HepG2 (cell line): ENCODE measurements around the gene CDK14. TPM values are rescaled to one million over a fixed set of nuclear protein-coding genes. Genes with fewer than 3 reads are reported as not detected.

ENCODE experiments used
- ATAC-seq: fragments of 200-7000 bp; cut with Tn5 transposase; 3 replicates; pipeline ENCODE4 v1.9.1; 2020; ENCODE audit warnings: mild to moderate bottlenecking, moderate library complexity
- BruUV-seq: library from RNA; stranded (reverse); fragments of 400-500 nt; replicated peaks from 2 replicates; lab custom pipeline; 2021; lab: Mats Ljungman, UMichigan
- CTCF ChIA-PET: fragments of 300-600 bp; formaldehyde crosslinking; extraction: SDS; loops from one replicate; lab custom pipeline; 2021; ENCODE audit warnings: low total read pairs, inconsistent platforms, low intra/inter-chr PET ratio; lab: Yijun Ruan, JAX
- POLR2A ChIA-PET: fragments of 350-600 bp; sonication (Branson Sonifier 250); formaldehyde crosslinking; loops from one replicate; lab custom pipeline; 2020; ENCODE audit warnings: antibody characterized with exemption, inconsistent platforms; lab: Yijun Ruan, JAX
- DNase-seq: peaks from one replicate; pipeline ENCODE4 v3.0.0-alpha.2; 2015; ENCODE audit warnings: low spot score
- FAIRE-seq: peaks from 3 replicates; lab custom pipeline; 2011; peaks lifted over from hg19 to GRCh38; lab: Jason Lieb, UNC
- H2AFZ ChIP-seq: one replicate; pipeline ENCODE4 v1.6.1; 2011; ENCODE audit warnings: low read length, inconsistent platforms
- H3K27ac ChIP-seq: fragments of 300-600 bp; 3 replicates; pipeline ENCODE4 v1.8.0; 2011; ENCODE audit warnings: mixed run types, mild to moderate bottlenecking, mixed read lengths, low read length, inconsistent platforms; ENCODE audit not compliant: insufficient read depth; ENCODE audit errors: extremely low read length
- H3K27me3 ChIP-seq, 2 experiments: fragments of 200-600 bp in 1 of 2; 2 replicates in 1 of 2; 3 replicates in 1 of 2; pipeline versions ENCODE4 v1.6.0 to v1.8.0; 2011; ENCODE audit warnings: low read length in 2 of 2, mild to moderate bottlenecking in 2 of 2, moderate library complexity in 2 of 2, inconsistent platforms in 1 of 2; ENCODE audit not compliant: insufficient read depth in 2 of 2, control insufficient read depth in 1 of 2
- H3K36me3 ChIP-seq, 2 experiments: fragments of 200-600 bp in 1 of 2; replicated peaks in 1 of 2; 2 replicates in 1 of 2; 3 replicates in 1 of 2; pipeline versions ENCODE4 v1.5.1 to v1.8.0; 2011; ENCODE audit warnings: low read length in 2 of 2, inconsistent platforms in 1 of 2; ENCODE audit not compliant: insufficient read depth in 2 of 2, control insufficient read depth in 1 of 2
- H3K4me1 ChIP-seq: 2 replicates; pipeline ENCODE4 v1.5.1; 2012; ENCODE audit warnings: low read length, inconsistent platforms; ENCODE audit not compliant: insufficient read depth
- H3K4me2 ChIP-seq: 2 replicates; pipeline ENCODE4 v1.6.0; 2011; ENCODE audit warnings: low read depth, low read length, inconsistent platforms
- H3K4me3 ChIP-seq, 3 experiments: fragments of 200-600 bp in 1 of 3; sonication (generic), shearing (Covaris generic) in 1 of 3; replicated peaks in 1 of 3; 2 replicates each; pipeline ENCODE4 v1.5.1; 2011 to 2016; ENCODE audit warnings: low read length in 3 of 3, inconsistent platforms in 2 of 3, low read depth in 2 of 3, mild to moderate bottlenecking in 2 of 3, control low read depth in 1 of 3, mixed read lengths in 1 of 3; ENCODE audit not compliant: insufficient read depth in 1 of 3
- H3K79me2 ChIP-seq: one replicate; pipeline ENCODE4 v1.6.1; 2011; ENCODE audit warnings: low read length, inconsistent platforms; ENCODE audit not compliant: insufficient read depth
- H3K9ac ChIP-seq: 2 replicates; pipeline ENCODE4 v1.6.0; 2011; ENCODE audit warnings: mild to moderate bottlenecking, low read depth, low read length, inconsistent platforms; ENCODE audit not compliant: insufficient read depth
- H3K9me3 ChIP-seq: 2 replicates; pipeline ENCODE4 v1.5.1; 2012; ENCODE audit warnings: mild to moderate bottlenecking, low read length
- H4K20me1 ChIP-seq: 2 replicates; pipeline ENCODE4 v1.6.0; 2011; ENCODE audit warnings: inconsistent platforms, mild to moderate bottlenecking, low read length, moderate library complexity; ENCODE audit not compliant: insufficient read depth
- CENPT ChIP-seq: sonication (generic); formaldehyde crosslinking; IDR thresholded peaks from 2 replicates; pipeline ENCODE4 v1.8.0; 2022; ENCODE audit warnings: low read depth, mild to moderate bottlenecking, moderate library complexity, missing genetic modification reagents
- TEF ChIP-seq: sonication (generic); formaldehyde crosslinking; IDR thresholded peaks from 2 replicates; pipeline ENCODE4 v1.5.0; 2020; ENCODE audit warnings: missing genetic modification reagents
- USF2 ChIP-seq, 2 experiments: sonication (generic) in 1 of 2; formaldehyde crosslinking in 1 of 2; IDR thresholded peaks; 2 replicates each; pipeline versions ENCODE4 v1.5.1 to v1.6.1; 2011 to 2020; ENCODE audit warnings: borderline replicate concordance in 1 of 2, low read depth in 1 of 2, low read length in 1 of 2, mild to moderate bottlenecking in 1 of 2, missing genetic modification reagents in 1 of 2, moderate library complexity in 1 of 2
- whole genome bisulfite sequencing: methylation state at CpG from one replicate; pipeline ENCODE4 v1.1.6; 2017; ENCODE audit warnings: low lambda C conversion rate; 5-methylcytosine and 5-hydroxymethylcytosine counted together
- in situ Hi-C: cut with HindIII; loops from 2 replicates; pipeline ENCODE4 v1.10.0; 2017; ENCODE audit warnings: low pct_unique_long_range_greater_than_20kb; ENCODE audit not compliant: extremely low pct_ligation_motif_present
- intact Hi-C: fragments of 100-400 bp; cut with micrococcal nuclease; formaldehyde crosslinking; loops from one replicate; pipeline ENCODE4 v1.10.0; 2022; ENCODE audit not compliant: unreplicated experiment
- polyA plus RNA-seq, 8 experiments: library from polyadenylated mRNA; depleted of rRNA in 3 of 8; stranded (reverse) in 7 of 8; unstranded in 1 of 8; fragments of >200 nt; fragmentation: Illumina TruSeq in 4 of 8; extraction: Trizol in 4 of 8; gene quantifications; 2 replicates each; pipeline versions ENCODE4 v1.2.1 to v1.2.3, GENCODE V29; 2011 to 2016; ENCODE audit warnings: low read depth in 4 of 8, missing spikeins in 1 of 8, mixed read lengths in 1 of 8; ENCODE audit not compliant: insufficient read depth in 1 of 8
- total RNA-seq, 5 experiments: library from RNA; depleted of rRNA; stranded (reverse); fragments of >200 nt; fragmentation: Illumina TruSeq; extraction: Trizol; gene quantifications; 2 replicates each; pipeline ENCODE4 v1.2.3, GENCODE V29; 2016; ENCODE audit warnings: low read depth in 1 of 5
- TF ChIP-seq, protein P1 (sequence below): sonication (generic); formaldehyde crosslinking; IDR thresholded peaks from 2 replicates; pipeline ENCODE4 v1.4.0; 2020; ENCODE audit warnings: mild to moderate bottlenecking, missing genetic modification reagents
- TF ChIP-seq, protein P2 (sequence below): sonication (generic); formaldehyde crosslinking; IDR thresholded peaks from 2 replicates; pipeline ENCODE4 v1.8.1; 2023; ENCODE audit warnings: mild to moderate bottlenecking, missing genetic modification reagents, borderline replicate concordance

CDK14 gene
- total and polyA plus RNA-seq, 2 of the 13 experiments (the other 11 are each of a cell fraction or from before 2014, with no cell fraction given): 0.26 to 0.71 TPM

GRCh38 chr7:90777465-90777864, 181.3 kb downstream of the CDK14 start:
- Histone ChIP-seq H3K9me3 (no peaks in the 10 kb centered on the region), H2AFZ (no peak overlapping the region), H3K9ac (no peak overlapping the region)
- TF ChIP-seq CENPT (CRISPR knock-in tag) (no peak), USF2 (IDR thresholded peaks at IDR 0.05; ENCODE audit: low read depth, low read length) (no peak), USF2 (CRISPR knock-in tag; IDR thresholded peaks at IDR 0.05; ENCODE audit: borderline replicate concordance) (no peak)
- TF ChIP-seq, protein P1, sequence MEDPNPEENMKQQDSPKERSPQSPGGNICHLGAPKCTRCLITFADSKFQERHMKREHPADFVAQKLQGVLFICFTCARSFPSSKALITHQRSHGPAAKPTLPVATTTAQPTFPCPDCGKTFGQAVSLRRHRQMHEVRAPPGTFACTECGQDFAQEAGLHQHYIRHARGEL (CRISPR knock-in tag): no peak
- TF ChIP-seq, all 625 proteins: peak for 0
- DNase-seq: no peak
- in situ Hi-C loops (no loop called here), intact Hi-C loops (loop anchor here (10.0 kb wide), 1 partner anchor 463 kb away; no protein-coding TSS in a partner anchor)
- POLR2A ChIA-PET: no interaction called here
- Histone ChIP-seq H3K4me1 (no peaks in the 10 kb centered on the region), H3K4me3 (no peak overlapping the region), H3K79me2 (no peaks in the 10 kb centered on the region), H4K20me1 (no peaks in the 10 kb centered on the region), H3K36me3 (no peaks in the 10 kb centered on the region), H3K27ac (no peak overlapping the region), H3K27me3 (peaks cover 0 to 9% of the 10 kb centered on the region in 2 experiments; a peak in 2 of 5 replicates), H3K4me2 (no peak overlapping the region)
- FAIRE-seq: no peak
- CTCF ChIA-PET: no interaction called here
- 36% methylated on average over 3 of the region's 4 CpGs for WGBS
- ATAC-seq: no peak
- BruUV-seq: no TSS peak

DNA sequence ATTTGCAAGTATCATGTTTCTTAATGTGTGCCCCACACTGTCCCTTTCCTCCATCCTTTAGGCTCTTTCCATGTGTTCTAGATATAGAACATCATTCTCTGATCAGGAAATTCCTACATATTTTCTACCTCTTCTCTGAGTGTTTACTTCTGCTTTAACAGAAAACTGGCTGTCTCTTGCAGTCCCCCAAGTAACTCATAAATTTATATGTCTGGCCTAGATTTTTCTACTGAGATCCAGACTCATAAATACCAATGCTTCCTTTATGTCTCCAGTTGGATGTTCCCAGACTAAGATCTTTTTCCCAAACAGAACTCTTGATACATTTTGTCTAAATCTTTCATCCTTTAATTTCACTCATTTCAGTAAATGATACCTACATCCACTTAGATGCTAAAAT, 181.8 kb downstream of the CDK14 start:
- H3K36me3 ChIP-seq: no peaks in the 10 kb centered on the region
- TF ChIP-seq TEF (CRISPR knock-in tag): no peak
- TF ChIP-seq, protein P2, sequence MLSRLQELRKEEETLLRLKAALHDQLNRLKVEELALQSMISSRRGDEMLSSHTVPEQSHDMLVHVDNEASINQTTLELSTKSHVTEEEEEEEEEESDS (CRISPR knock-in tag): no peak
- no peak overlapping the region for H3K4me3 ChIP-seq
- FAIRE-seq (no peak), DNase-seq (no peak), ATAC-seq (no peak)
- no peaks in the 10 kb centered on the region for H3K79me2 ChIP-seq
- no peak overlapping the region for H2AFZ ChIP-seq
- H3K4me2 ChIP-seq: no peak overlapping the region
- no TSS peak for BruUV-seq
- in situ Hi-C loops: no loop called here
- ChIA-PET CTCF (no interaction called here), POLR2A (no interaction called here)
- intact Hi-C loops: loop anchor here (10.0 kb wide), 1 partner anchor 463 kb away; no protein-coding TSS in a partner anchor
- no peak overlapping the region for H3K9ac ChIP-seq
- no peak overlapping the region for H3K27ac ChIP-seq
- H3K4me1 ChIP-seq: no peaks in the 10 kb centered on the region
- no peaks in the 10 kb centered on the region for H3K9me3 ChIP-seq
- H4K20me1 ChIP-seq: no peaks in the 10 kb centered on the region
- H3K27me3 ChIP-seq: peaks cover 0 to 8% of the 10 kb centered on the region in 2 experiments; a peak in 2 of 5 replicates
